Measurements from ENCODE around the gene EPX.

Gene EPX

DNA sequence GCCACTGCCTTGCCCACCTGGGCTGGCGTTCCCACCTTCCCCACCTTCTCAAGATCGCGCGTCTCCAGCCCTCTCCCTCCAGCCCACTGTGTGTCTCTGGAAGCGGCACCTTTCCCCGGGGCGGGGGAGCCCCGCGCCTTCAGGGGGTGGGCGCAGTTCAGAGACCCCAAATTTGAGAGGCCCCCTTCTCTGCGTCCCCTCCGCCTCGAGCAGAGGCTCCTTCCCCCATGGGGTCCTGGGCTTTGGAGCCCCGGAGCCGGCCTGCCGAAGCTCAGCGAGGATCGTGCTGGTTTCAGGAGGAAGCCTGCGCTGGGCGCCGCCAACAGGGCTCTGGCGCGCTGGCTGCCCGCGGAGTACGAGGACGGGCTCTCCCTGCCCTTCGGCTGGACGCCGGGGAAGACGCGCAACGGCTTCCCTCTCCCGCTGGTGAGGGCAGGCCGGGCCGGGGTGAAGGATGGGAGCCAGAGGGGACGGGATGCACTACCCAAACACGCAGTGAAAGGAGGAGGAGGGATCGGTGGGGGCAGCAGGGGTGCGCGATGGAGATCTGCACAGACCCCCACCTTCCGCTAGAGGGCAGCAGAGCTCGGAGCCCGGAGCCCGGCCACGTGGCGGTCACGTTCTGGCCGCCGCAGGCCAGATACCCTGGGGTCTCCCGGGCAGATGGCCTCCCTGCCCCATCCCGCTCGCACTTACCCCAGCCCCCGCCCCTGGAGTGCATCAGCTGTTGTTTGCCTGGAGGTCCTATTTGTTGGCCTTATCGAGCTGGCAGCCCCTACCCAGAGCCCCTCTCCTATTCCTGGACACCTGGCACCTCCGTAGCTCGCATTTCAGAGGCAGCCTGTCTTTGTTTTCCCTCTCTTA lies 57.0 kb downstream of the EPX start (continued):
- TF ChIP-seq ZBTB48 (tag by site-specific recombination; IDR thresholded peaks at IDR 0.05): no peak
- no peak for TF ChIP-seq ZNF707 (tag by site-specific recombination; IDR thresholded peaks at IDR 0.05)
- TF ChIP-seq GLIS1 (tag by site-specific recombination; IDR thresholded peaks at IDR 0.05): peak; percentile 39
- no peak for TF ChIP-seq MYNN (tag by site-specific recombination; IDR thresholded peaks at IDR 0.05; ENCODE audit: borderline replicate concordance)
- TF ChIP-seq ZNF843 (tag by site-specific recombination; IDR thresholded peaks at IDR 0.05): no peak
- no peak for TF ChIP-seq ZNF24 (tag by site-specific recombination; IDR thresholded peaks at IDR 0.05)
- TF ChIP-seq ZNF221 (tag by site-specific recombination; IDR thresholded peaks at IDR 0.05; ENCODE audit: borderline replicate concordance): no peak
- TF ChIP-seq HOXA7 (CRISPR knock-in tag; IDR thresholded peaks at IDR 0.05; ENCODE audit: borderline replicate concordance): no peak
- no peak for TF ChIP-seq ZNF184 (tag by site-specific recombination; IDR thresholded peaks at IDR 0.05)
- TF ChIP-seq ZBTB7A (tag by site-specific recombination; IDR thresholded peaks at IDR 0.05; ENCODE audit: low read depth): 0 out of 2 replicates have a peak, but pooled peaks have one; percentile 40
- TF ChIP-seq ZNF658 (tag by site-specific recombination; IDR thresholded peaks at IDR 0.05): no peak
- no peak for TF ChIP-seq ZNF248 (tag by site-specific recombination; IDR thresholded peaks at IDR 0.05)
- peak; percentile 54; the same call in 1 of the 2 replicates for TF ChIP-seq ZNF561 (tag by site-specific recombination; IDR thresholded peaks at IDR 0.05; ENCODE audit: borderline replicate concordance)
- TF ChIP-seq ZSCAN30 (tag by site-specific recombination; IDR thresholded peaks at IDR 0.05): peak; percentile 60; the same call in 1 of the 2 replicates
- TF ChIP-seq ZNF302 (tag by site-specific recombination; IDR thresholded peaks at IDR 0.05; ENCODE audit: low read depth): no peak
- no peak for TF ChIP-seq HOXC10 (CRISPR knock-in tag; IDR thresholded peaks at IDR 0.05)
- TF ChIP-seq, protein P1, sequence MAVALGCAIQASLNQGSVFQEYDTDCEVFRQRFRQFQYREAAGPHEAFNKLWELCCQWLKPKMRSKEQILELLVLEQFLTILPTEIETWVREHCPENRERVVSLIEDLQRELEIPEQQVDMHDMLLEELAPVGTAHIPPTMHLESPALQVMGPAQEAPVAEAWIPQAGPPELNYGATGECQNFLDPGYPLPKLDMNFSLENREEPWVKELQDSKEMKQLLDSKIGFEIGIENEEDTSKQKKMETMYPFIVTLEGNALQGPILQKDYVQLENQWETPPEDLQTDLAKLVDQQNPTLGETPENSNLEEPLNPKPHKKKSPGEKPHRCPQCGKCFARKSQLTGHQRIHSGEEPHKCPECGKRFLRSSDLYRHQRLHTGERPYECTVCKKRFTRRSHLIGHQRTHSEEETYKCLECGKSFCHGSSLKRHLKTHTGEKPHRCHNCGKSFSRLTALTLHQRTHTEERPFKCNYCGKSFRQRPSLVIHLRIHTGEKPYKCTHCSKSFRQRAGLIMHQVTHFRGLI (tag by site-specific recombination; IDR thresholded peaks at IDR 0.05): 0 out of 2 replicates have a peak, but pooled peaks have one; percentile 25
- no peak for TF ChIP-seq ZNF138 (tag by site-specific recombination; IDR thresholded peaks at IDR 0.05; ENCODE audit: borderline replicate concordance)
- TF ChIP-seq ZNF596 (tag by site-specific recombination; IDR thresholded peaks at IDR 0.05): no peak
- 0 out of 2 replicates have a peak, but pooled peaks have one; percentile 19 for TF ChIP-seq HOXD13 (CRISPR knock-in tag; IDR thresholded peaks at IDR 0.05; ENCODE audit: borderline replicate concordance)
- TF ChIP-seq ZNF747 (tag by site-specific recombination; IDR thresholded peaks at IDR 0.05): no peak
- TF ChIP-seq ZNF768 (tag by site-specific recombination; IDR thresholded peaks at IDR 0.05): no peak
- TF ChIP-seq, protein P2, sequence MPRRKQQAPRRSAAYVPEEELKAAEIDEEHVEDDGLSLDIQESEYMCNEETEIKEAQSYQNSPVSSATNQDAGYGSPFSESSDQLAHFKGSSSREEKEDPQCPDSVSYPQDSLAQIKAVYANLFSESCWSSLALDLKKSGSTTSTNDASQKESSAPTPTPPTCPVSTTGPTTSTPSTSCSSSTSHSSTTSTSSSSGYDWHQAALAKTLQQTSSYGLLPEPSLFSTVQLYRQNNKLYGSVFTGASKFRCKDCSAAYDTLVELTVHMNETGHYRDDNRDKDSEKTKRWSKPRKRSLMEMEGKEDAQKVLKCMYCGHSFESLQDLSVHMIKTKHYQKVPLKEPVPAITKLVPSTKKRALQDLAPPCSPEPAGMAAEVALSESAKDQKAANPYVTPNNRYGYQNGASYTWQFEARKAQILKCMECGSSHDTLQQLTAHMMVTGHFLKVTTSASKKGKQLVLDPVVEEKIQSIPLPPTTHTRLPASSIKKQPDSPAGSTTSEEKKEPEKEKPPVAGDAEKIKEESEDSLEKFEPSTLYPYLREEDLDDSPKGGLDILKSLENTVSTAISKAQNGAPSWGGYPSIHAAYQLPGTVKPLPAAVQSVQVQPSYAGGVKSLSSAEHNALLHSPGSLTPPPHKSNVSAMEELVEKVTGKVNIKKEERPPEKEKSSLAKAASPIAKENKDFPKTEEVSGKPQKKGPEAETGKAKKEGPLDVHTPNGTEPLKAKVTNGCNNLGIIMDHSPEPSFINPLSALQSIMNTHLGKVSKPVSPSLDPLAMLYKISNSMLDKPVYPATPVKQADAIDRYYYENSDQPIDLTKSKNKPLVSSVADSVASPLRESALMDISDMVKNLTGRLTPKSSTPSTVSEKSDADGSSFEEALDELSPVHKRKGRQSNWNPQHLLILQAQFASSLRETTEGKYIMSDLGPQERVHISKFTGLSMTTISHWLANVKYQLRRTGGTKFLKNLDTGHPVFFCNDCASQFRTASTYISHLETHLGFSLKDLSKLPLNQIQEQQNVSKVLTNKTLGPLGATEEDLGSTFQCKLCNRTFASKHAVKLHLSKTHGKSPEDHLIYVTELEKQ (tag by site-specific recombination; IDR thresholded peaks at IDR 0.05; ENCODE audit: borderline replicate concordance): no peak
- no peak for TF ChIP-seq PRDM1 (tag by site-specific recombination; IDR thresholded peaks at IDR 0.05)
- TF ChIP-seq ZBTB20 (tag by site-specific recombination; IDR thresholded peaks at IDR 0.05): no peak
- TF ChIP-seq ZNF140 (tag by site-specific recombination; IDR thresholded peaks at IDR 0.05): no peak
- TF ChIP-seq KLF8 (tag by site-specific recombination; IDR thresholded peaks at IDR 0.05): peak; percentile 47; the same call in 1 of the 2 replicates
- TF ChIP-seq SP7 (tag by site-specific recombination; IDR thresholded peaks at IDR 0.05): peak; percentile 51; the same call in 1 of the 2 replicates
- TF ChIP-seq SP2 (tag by site-specific recombination; IDR thresholded peaks at IDR 0.05): no peak
- no peak for TF ChIP-seq ZNF529 (tag by site-specific recombination; IDR thresholded peaks at IDR 0.05; ENCODE audit: insufficient replicate concordance)
- TF ChIP-seq ZFP41 (tag by site-specific recombination; IDR thresholded peaks at IDR 0.05; ENCODE audit: borderline replicate concordance): no peak
- TF ChIP-seq OSR2 (tag by site-specific recombination; IDR thresholded peaks at IDR 0.05): no peak
- peak; percentile 50 for TF ChIP-seq ZIC2 (tag by site-specific recombination; IDR thresholded peaks at IDR 0.05)
